ENCODE data around the gene CD274.
A peak's percentile ranks its signal among the peaks of the same experiment; 100 is the strongest.

Gene CD274

GRCh38 chr9:5502553-5502952 lies 52.2 kb downstream of the CD274 start:
- DNase-seq = no peak

GRCh38 chr9:5509573-5509972 lies 59.2 kb downstream of the CD274 start:
- no peak for DNase-seq

GRCh38 chr9:5510360-5510931 lies 60.1 kb downstream of the CD274 start, which contains the start of gene PDCD1LG2:
PDCD1LG2 (plus strand) TSS chr9:5510531; CDS start chr9:5522547, 12,016 bp downstream.
- DNase-seq = peak in 1 of 2 donors; percentile 61

- no peak for DNase-seq
These were observed 60.6 kb downstream of the CD274 start for GRCh38 chr9:5510989-5511388.

- DNase-seq = no peak
These were observed 61.1 kb downstream of the CD274 start for GRCh38 chr9:5511476-5511875.

- DNase-seq = no peak
These were observed 61.7 kb downstream of the CD274 start for GRCh38 chr9:5511935-5512580.

GRCh38 chr9:5512658-5513452 lies 62.5 kb downstream of the CD274 start:
- no peak for DNase-seq

- no peak for DNase-seq
These were observed 63.7 kb downstream of the CD274 start for GRCh38 chr9:5513966-5514616.

GRCh38 chr9:5514617-5515260 lies 64.4 kb downstream of the CD274 start:
- no peak for DNase-seq

- no peak for DNase-seq
These were observed 64.9 kb downstream of the CD274 start for GRCh38 chr9:5515261-5515650.

GRCh38 chr9:5516453-5517220 lies 66.3 kb downstream of the CD274 start:
- no peak for DNase-seq

GRCh38 chr9:5518171-5518936 lies 68.0 kb downstream of the CD274 start:
- no peak for DNase-seq

- DNase-seq = no peak
These were observed 68.6 kb downstream of the CD274 start for GRCh38 chr9:5518937-5519319.

Data from CD4-positive, alpha-beta T cell treated with Interleukin-4 for 1 hour (primary cell).